ENCODE measurements around the gene SLC25A45.

Gene SLC25A45

DNA sequence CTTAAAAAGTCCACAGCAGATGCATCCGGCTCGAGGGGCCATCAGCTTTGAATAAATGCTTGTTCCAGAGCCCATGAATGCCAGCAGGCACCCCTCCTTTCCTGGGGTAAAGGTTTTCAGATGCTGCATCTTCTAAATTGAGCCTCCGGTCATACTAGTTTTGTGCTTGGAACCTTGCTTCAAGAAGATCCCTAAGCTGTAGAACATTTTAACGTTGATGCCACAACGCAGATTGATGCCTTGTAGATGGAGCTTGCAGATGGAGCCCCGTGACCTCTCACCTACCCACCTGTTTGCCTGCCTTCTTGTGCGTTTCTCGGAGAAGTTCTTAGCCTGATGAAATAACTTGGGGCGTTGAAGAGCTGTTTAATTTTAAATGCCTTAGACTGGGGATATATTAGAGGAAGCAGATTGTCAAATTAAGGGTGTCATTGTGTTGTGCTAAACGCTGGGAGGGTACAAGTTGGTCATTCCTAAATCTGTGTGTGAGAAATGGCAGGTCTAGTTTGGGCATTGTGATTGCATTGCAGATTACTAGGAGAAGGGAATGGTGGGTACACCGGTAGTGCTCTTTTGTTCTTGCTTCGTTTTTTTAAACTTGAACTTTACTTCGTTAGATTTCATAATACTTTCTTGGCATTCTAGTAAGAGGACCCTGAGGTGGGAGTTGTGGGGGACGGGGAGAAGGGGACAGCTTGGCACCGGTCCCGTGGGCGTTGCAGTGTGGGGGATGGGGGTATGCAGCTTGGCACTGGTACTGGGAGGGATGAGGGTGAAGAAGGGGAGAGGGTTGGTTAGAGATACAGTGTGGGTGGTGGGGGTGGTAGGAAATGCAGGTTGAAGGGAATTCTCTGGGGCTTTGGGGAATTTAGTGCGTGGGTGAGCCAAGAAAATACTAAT is 42.0 kb upstream of the SLC25A45 start:
- ChIA-PET CTCF (interaction anchor here (0.7 kb wide), 1 partner anchor 95 kb away, joined by 3 read pairs; no protein-coding TSS in a partner anchor), POLR2A (interaction anchor here (0.6 to 19.6 kb wide), 24 partner anchors 8 to 191 kb away, joined by 3 to 664 read pairs (median 12); partner anchors contain the start of genes DPF2, FRMD8, MALAT1 and PCNX3)
- H3K4me3 ChIP-seq (ENCODE audit: low read depth, low read length): peak overlapping the region; percentile 98
- TF ChIP-seq, protein P1, sequence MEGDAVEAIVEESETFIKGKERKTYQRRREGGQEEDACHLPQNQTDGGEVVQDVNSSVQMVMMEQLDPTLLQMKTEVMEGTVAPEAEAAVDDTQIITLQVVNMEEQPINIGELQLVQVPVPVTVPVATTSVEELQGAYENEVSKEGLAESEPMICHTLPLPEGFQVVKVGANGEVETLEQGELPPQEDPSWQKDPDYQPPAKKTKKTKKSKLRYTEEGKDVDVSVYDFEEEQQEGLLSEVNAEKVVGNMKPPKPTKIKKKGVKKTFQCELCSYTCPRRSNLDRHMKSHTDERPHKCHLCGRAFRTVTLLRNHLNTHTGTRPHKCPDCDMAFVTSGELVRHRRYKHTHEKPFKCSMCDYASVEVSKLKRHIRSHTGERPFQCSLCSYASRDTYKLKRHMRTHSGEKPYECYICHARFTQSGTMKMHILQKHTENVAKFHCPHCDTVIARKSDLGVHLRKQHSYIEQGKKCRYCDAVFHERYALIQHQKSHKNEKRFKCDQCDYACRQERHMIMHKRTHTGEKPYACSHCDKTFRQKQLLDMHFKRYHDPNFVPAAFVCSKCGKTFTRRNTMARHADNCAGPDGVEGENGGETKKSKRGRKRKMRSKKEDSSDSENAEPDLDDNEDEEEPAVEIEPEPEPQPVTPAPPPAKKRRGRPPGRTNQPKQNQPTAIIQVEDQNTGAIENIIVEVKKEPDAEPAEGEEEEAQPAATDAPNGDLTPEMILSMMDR (IDR thresholded peaks at IDR 0.05; ENCODE audit: insufficient read depth, low read length, missing control alignments): no peak
- DNase-seq (ENCODE audit: low read depth, low spot score): no peak

DNA sequence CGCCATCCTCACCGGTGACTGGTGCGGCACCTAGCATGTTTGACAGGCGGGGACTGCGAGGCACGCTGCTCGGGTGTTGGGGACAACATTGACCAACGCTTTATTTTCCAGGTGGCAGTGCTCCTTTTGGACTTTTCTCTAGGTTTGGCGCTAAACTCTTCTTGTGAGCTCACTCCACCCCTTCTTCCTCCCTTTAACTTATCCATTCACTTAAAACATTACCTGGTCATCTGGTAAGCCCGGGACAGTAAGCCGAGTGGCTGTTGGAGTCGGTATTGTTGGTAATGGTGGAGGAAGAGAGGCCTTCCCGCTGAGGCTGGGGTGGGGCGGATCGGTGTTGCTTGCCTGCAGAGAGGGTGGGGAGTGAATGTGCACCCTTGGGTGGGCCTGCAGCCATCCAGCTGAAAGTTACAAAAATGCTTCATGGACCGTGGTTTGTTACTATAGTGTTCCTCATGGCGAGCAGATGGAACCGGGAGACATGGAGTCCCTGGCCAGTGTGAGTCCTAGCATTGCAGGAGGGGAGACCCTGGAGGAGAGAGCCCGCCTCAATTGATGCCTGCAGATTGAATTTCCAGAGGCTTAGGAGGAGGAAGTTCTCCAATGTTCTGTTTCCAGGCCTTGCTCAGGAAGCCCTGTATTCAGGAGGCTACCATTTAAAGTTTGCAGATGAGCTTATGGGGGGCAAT is 41.2 kb upstream of the SLC25A45 start:
- ChIA-PET POLR2A (interaction anchor here (0.5 to 19.6 kb wide), 35 partner anchors 8 to 200 kb away, joined by 3 to 664 read pairs (median 7); partner anchors contain the start of genes DPF2, FRMD8, MALAT1 and PCNX3), CTCF (interaction anchor here (0.6 to 0.7 kb wide), 2 partner anchors 58 to 94 kb away, joined by 3 to 4 read pairs; no protein-coding TSS in a partner anchor)
- TF ChIP-seq, protein P1 (IDR thresholded peaks at IDR 0.05; ENCODE audit: insufficient read depth, low read length, missing control alignments): no peak
- peak overlapping the region; percentile 98 for H3K4me3 ChIP-seq (ENCODE audit: low read depth, low read length)
- DNase-seq (ENCODE audit: low read depth, low spot score): no peak

DNA sequence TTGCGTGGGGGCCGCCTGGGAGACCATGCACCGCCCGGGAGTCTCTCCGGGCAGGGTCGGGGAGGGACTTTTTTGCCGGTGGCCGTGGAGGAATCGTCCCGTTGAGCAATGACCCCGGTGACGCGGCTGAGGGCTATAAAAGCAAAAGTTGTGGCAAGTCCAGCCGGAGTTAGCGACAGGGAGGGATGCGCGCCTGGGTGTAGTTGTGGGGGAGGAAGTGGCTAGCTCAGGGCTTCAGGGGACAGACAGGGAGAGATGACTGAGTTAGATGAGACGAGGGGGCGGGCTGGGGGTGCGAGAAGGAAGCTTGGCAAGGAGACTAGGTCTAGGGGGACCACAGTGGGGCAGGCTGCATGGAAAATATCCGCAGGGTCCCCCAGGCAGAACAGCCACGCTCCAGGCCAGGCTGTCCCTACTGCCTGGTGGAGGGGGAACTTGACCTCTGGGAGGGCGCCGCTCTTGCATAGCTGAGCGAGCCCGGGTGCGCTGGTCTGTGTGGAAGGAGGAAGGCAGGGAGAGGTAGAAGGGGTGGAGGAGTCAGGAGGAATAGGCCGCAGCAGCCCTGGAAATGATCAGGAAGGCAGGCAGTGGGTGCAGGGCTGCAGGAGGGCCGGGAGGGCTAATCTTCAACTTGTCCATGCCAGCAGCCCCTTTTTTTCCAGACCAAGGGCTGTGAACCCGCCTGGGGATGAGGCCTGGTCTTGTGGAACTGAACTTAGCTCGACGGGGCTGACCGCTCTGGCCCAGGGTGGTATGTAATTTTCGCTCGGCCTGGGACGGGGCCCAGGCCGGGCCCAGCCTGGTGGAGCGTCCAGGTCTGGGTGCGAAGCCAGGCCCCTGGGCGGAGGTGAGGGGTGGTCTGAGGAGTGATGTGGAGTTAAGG is 40.4 kb upstream of the SLC25A45 start, which contains the start of gene NEAT1:
TSS of gene NEAT1 (plus strand) at position 166 of the 883 bp plus-strand sequence.
- peak within 1 kb of the TSS; percentile 98 for H3K4me3 ChIP-seq (ENCODE audit: low read depth, low read length)
- ChIA-PET CTCF (interaction anchor here (0.6 to 10.3 kb wide), 3 partner anchors 33 to 86 kb away, joined by 4 to 151 read pairs (median 4); no protein-coding TSS in a partner anchor), POLR2A (interaction anchor here (0.5 to 19.6 kb wide), 42 partner anchors 8 to 310 kb away, joined by 3 to 664 read pairs (median 6); partner anchors contain the start of genes DPF2, FRMD8, MALAT1 and PCNX3)
- TF ChIP-seq, protein P1 (IDR thresholded peaks at IDR 0.05; ENCODE audit: insufficient read depth, low read length, missing control alignments): no peak
- peak; percentile 38 for DNase-seq (ENCODE audit: low read depth, low spot score)

DNA sequence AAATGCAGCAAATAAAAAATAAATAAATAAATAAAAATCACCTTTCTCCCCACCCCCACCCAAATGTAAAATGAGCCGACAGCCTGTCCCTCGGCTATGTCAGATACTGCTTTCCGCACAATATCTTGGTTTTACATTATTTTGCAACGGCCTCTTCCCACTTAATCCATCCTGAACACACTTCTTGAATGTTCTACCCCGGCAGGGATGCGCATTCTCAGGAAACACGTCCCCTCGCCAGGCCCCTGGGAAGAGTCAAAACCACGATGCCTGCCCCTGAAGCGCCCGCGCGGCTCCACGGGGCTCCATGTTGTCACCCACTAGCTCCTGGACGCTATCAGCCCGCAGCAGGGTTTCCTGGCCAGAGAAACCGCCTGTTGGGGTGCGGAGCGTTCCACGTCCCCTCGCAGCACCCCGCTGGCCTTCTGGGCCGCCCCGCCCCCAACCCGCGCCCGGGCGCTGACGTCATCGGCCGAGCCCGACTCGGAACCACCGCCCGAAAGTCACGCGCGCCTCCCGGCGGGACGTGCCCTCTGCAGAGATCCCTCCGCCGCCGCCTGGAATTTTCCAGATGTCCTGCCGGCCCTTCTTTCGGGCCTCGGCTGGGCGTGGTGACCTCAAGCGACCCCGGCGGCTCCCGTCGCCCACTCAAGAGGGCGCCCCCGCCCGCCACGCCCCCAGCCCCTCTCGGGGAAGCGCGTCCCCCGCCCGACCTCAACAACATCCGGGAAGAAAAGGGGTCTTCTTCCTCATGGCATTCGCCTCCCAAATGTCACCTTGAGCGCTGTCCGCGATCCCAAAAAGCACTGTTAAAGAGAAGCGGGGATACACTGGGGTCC is 39.6 kb upstream of the SLC25A45 start:
- ChIA-PET POLR2A (interaction anchor here (0.6 to 19.6 kb wide), 44 partner anchors 7 to 309 kb away, joined by 3 to 664 read pairs (median 6); partner anchors contain the start of genes DPF2, FRMD8, MALAT1 and PCNX3), CTCF (interaction anchor here (1.0 to 10.3 kb wide), 4 partner anchors 32 to 119 kb away, joined by 3 to 151 read pairs (median 4); no protein-coding TSS in a partner anchor)
- H3K4me3 ChIP-seq (ENCODE audit: low read depth, low read length): peak overlapping the region; percentile 98
- peak; percentile 83 for DNase-seq (ENCODE audit: low read depth, low spot score)
- TF ChIP-seq, protein P1 (IDR thresholded peaks at IDR 0.05; ENCODE audit: insufficient read depth, low read length, missing control alignments): no peak
